ENCODE measurements around the gene ST14.

ST14 gene

GRCh38 chr11:130160498-130161155, 1.0 kb downstream of the ST14 start:
- no peak for TF ChIP-seq CTCF (IDR thresholded peaks at IDR 0.05; ENCODE audit: borderline replicate concordance, control extremely low read depth, extremely low read depth, insufficient read depth, missing control alignments)
- in situ Hi-C loops (cut with MboI; ENCODE audit: low sequenced_read_pairs, unreplicated experiment): no loop called here
- DNase-seq (ENCODE audit: low spot score): no peak

DNA sequence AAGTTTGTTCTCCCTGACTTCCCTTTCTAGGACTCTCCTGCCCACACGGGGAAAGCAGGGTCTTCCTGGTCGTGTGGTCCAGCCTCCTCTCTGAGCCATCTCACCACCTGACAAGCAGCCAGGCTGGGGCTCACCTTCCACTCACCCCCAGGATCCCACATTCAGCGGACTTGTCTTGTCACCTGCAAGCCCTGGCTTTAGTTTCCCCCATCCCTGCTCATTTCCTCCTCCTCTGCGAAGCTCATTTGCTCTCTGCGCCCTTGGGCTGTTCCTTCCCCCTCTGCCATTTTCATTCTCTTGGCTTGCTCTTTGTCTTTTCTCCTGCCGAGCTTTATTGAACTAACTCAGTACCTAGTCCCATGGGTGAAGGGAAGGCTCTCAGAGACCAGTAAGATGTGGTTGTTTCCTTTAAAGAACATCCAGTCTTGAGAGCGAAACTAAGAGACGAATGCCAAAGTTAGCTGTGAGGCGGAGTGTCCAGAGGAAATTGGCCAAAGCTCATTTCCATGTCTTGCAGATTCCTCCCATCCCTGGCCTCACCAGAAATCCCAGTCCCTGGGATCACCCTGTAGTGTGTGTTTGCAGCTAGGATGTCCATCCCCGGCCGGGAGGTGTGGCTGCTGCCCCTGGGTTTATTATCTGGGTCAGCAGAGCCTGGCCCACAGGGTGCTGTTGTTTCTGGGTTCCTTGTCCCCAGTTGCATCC, 2.0 kb downstream of the ST14 start:
- no peak for TF ChIP-seq CTCF (IDR thresholded peaks at IDR 0.05; ENCODE audit: borderline replicate concordance, control extremely low read depth, extremely low read depth, insufficient read depth, missing control alignments)
- DNase-seq (ENCODE audit: low spot score): no peak
- in situ Hi-C loops (cut with MboI; ENCODE audit: low sequenced_read_pairs, unreplicated experiment): no loop called here

DNA sequence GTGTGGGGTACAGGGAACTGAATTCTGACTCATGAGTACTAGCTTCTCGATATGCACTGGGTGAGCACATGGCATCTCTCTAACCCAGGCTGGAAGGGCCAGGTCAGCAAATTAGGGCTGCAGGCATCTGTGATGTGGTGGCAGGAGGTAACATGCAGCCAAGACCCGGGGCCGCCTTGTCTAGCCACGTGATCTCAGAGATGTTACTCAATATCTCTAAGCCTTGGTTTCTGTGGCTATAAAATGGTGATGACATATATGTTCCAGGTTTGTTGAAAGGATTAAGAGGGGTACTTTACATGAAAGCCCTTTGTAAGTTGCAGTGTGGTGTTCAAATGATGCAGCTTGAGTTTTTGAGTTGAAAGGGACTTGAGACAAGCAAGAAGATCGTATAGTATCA, 3.2 kb downstream of the ST14 start:
- TF ChIP-seq CTCF (IDR thresholded peaks at IDR 0.05; ENCODE audit: borderline replicate concordance, control extremely low read depth, extremely low read depth, insufficient read depth, missing control alignments): no peak
- DNase-seq (ENCODE audit: low spot score): no peak
- in situ Hi-C loops (cut with MboI; ENCODE audit: low sequenced_read_pairs, unreplicated experiment): no loop called here

DNA sequence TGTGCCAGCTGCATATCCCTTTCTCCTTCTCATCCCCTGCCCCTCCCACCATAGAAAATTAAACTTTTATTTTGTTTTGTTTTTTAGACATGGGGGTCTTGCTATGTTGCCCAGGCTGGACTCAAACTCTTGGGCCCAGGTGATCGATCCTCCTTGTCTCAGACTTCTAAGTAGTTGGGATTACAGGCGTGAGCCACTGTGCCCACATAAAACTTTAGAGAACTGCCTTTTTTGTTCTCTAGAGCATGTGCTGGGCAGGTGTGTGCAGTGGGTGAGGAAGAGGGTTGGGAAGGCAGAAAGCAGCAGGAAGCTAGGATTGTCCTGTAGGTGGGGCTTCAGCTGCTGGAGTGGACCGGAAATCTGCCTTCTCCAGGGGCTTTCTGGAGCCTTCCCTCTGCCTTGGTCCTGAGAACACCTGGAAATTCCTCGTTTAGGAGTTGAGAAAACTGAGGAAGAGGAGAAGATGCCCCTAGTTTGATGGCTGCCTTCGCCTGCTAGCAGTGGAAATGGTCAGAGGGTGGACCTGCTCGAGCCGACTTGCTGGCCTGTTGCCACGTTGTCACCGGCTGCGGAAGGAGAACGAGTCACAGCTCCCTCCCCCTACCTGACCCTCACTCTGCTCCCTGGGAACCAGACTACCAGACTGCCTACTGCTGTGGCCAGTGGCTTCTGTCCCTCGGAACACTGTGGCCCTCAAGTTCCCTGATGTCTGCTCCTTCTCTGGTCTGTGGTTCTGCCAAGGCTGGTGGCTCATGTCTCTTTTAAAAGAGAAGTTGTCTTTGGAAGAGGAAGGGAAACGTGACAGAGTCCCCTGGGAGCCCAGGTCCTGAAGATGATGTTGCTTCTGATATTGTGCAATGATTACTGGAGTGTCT, 4.0 kb downstream of the ST14 start:
- no peak for DNase-seq (ENCODE audit: low spot score)
- in situ Hi-C loops (cut with MboI; ENCODE audit: low sequenced_read_pairs, unreplicated experiment): no loop called here
- TF ChIP-seq CTCF (IDR thresholded peaks at IDR 0.05; ENCODE audit: borderline replicate concordance, control extremely low read depth, extremely low read depth, insufficient read depth, missing control alignments): no peak

DNA sequence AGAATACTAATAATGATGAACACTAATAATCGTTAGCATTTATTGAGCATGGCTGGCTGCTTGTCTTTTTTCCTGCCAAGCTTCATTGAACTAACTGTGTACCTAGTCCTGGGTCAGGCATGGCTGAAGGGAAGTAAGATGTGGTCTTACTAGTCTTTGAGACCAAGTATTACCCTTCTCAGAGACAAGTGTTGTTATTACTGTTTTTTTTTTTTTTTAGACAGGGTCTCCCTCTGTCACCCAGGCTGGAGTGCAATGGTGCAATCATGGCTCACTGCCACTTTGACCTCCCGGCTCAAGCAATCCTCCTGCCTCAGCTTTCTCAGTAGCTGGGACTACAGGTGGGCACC, 4.6 kb downstream of the ST14 start:
- no peak for DNase-seq (ENCODE audit: low spot score)
- TF ChIP-seq CTCF (IDR thresholded peaks at IDR 0.05; ENCODE audit: borderline replicate concordance, control extremely low read depth, extremely low read depth, insufficient read depth, missing control alignments): no peak
- in situ Hi-C loops (cut with MboI; ENCODE audit: low sequenced_read_pairs, unreplicated experiment): no loop called here

GRCh38 chr11:130165601-130166456, 6.2 kb downstream of the ST14 start:
- in situ Hi-C loops (cut with MboI; ENCODE audit: low sequenced_read_pairs, unreplicated experiment): no loop called here
- TF ChIP-seq CTCF (IDR thresholded peaks at IDR 0.05; ENCODE audit: borderline replicate concordance, control extremely low read depth, extremely low read depth, insufficient read depth, missing control alignments): no peak
- DNase-seq (ENCODE audit: low spot score): no peak
